HG03064 (cell line): ENCODE results near the gene LINC01488.

Experiments
- ATAC-seq: cut with Tn5 transposase; IDR thresholded peaks from one replicate; pipeline ENCODE4 v1.9.1; 2021; ENCODE audit warnings: low read depth; ENCODE audit not compliant: unreplicated experiment

The LINC01488 gene

GRCh38 chr11:69540118-69541000 is 58.9 kb downstream of the LINC01488 start:
- ATAC-seq: no peak

GRCh38 chr11:69541001-69541285 is 59.5 kb downstream of the LINC01488 start:
- no peak for ATAC-seq

DNA sequence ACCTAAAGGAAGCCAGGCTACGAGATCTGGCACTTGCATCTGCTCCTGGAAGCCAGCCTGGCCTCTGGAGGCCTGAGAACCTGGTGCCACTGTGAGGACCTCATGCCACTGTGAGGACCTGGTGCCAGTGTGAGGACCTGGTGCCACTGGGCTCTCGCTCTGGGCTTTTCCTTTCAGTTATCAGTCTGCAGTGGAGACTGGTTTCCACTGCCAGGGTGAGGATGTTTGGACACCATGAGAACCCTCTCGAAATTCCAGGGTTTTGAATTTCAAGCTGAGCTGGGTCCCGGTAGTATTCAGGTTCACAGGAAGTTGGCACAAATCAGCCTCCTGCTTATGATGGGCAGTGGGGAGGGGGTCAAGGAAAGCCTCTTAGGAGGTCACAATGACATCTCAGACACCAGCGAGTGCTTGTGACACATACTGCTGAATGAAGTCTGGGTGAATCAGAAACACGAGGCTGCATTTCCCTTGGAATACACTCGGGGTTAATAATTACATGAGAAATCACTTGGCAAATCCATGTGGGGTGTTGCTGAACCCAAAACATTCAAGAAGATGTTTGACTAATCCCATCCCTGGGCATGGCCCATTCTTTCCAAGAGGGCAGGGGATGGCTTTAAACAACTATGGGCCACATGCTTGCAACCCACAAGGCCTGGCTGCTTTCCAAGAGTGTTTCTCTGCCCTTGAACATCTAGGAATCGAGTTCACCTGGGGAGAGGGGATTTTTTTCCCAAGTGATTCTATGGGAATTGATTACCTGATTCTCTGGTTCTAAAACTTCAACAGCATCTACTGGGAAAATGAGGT is 60.2 kb downstream of the LINC01488 start:
- no peak for ATAC-seq

- no peak for ATAC-seq
These were observed 61.1 kb downstream of the LINC01488 start for GRCh38 chr11:69542314-69543168.
